Spleen (tissue), 11 donors: ENCODE measurements around the gene ATP2B2. TPM values are rescaled to one million over a fixed set of nuclear protein-coding genes. Genes with fewer than 3 reads are reported as not detected.
A peak's percentile ranks its signal among the peaks of the same experiment; 100 is the strongest.

Experiments used
- DNase-seq: peaks from one replicate; pipeline ENCODE4 v3.0.0-alpha.2; 2020
- H3K27ac ChIP-seq, 8 donors: fragments of 200-600 bp; sonication (generic) in 7 of 8; 1 replicate in 4 of 8; 2 replicates in 4 of 8; pipeline versions ENCODE4 v1.5.0 to v1.8.0; 2016 to 2021; ENCODE audit warnings: inconsistent platforms in 4 of 8, mild to moderate bottlenecking in 4 of 8, moderate library complexity in 1 of 8
- H3K27me3 ChIP-seq, 7 donors: fragments of 200-600 bp; sonication (generic) in 6 of 7; replicated peaks in 1 of 7; 1 replicate in 4 of 7; 2 replicates in 3 of 7; pipeline versions ENCODE4 v1.5.0 to v1.8.0; 2016 to 2021; ENCODE audit warnings: inconsistent platforms in 3 of 7, mild to moderate bottlenecking in 1 of 7
- H3K36me3 ChIP-seq, 6 donors: fragments of 200-600 bp; sonication (generic) in 5 of 6; 1 replicate in 4 of 6; 2 replicates in 2 of 6; pipeline versions ENCODE4 v1.5.0 to v1.8.0; 2016 to 2021; ENCODE audit warnings: inconsistent platforms in 2 of 6
- H3K4me1 ChIP-seq, 6 donors: fragments of 200-600 bp; sonication (generic) in 5 of 6; 1 replicate in 3 of 6; 2 replicates in 3 of 6; pipeline versions ENCODE4 v1.5.0 to v1.8.0; 2016 to 2021; ENCODE audit warnings: inconsistent platforms in 3 of 6
- H3K4me3 ChIP-seq, 8 donors: fragments of 200-600 bp; sonication (generic) in 7 of 8; 1 replicate in 4 of 8; 2 replicates in 4 of 8; pipeline versions ENCODE4 v1.5.0 to v1.8.0; 2016 to 2021; ENCODE audit warnings: inconsistent platforms in 4 of 8, mild to moderate bottlenecking in 4 of 8, moderate library complexity in 2 of 8
- H3K9me3 ChIP-seq, 8 donors: fragments of 200-600 bp; sonication (generic) in 7 of 8; 1 replicate in 4 of 8; 2 replicates in 4 of 8; pipeline versions ENCODE4 v1.5.0 to v1.8.0; 2016 to 2021; ENCODE audit warnings: inconsistent platforms in 4 of 8
- CTCF ChIP-seq, 11 experiments: fragments of 200-600 bp in 7 of 11; fragments of 450-650 bp in 4 of 11; sonication (generic) in 4 of 11; IDR thresholded peaks in 8 of 11; conservative IDR thresholded peaks in 3 of 11; 1 replicate in 7 of 11; 2 replicates in 4 of 11; pipeline versions ENCODE4 v1.4.0 to v1.8.0; 2016 to 2021; ENCODE audit warnings: antibody characterized with exemption in 11 of 11, inconsistent platforms in 4 of 11, mild to moderate bottlenecking in 1 of 11
- POLR2A ChIP-seq, 3 donors: fragments of 450-650 bp; IDR thresholded peaks; one replicate each; pipeline ENCODE4 v1.5.1; 2017; ENCODE audit warnings: antibody characterized with exemption in 3 of 3, mild to moderate bottlenecking in 1 of 3
- POLR2AphosphoS5 ChIP-seq, 3 donors: sonication (generic); formaldehyde crosslinking; IDR thresholded peaks; one replicate each; pipeline ENCODE4 v1.5.1; 2017; ENCODE audit warnings: antibody characterized with exemption in 3 of 3
- WGBS, 5 donors: extraction: QIAGEN DNeasy Blood & Tissue Kit in 3 of 5; methylation state at CpG; one replicate each; pipeline versions ENCODE4 v1.1.5 to v1.1.7; 2013 to 2018; 5-methylcytosine and 5-hydroxymethylcytosine counted together
- intact Hi-C: fragments of 100-400 bp; cut with DNase I; formaldehyde crosslinking; loops from one replicate; pipeline ENCODE4 v1.15.0; 2023; ENCODE audit warnings: low total_unique reads
- polyA plus RNA-seq, 3 donors: library from polyadenylated mRNA; stranded (reverse); fragments of 200-250 nt; gene quantifications; one replicate each; pipeline ENCODE4 v1.2.1, GENCODE V29; 2013
- total RNA-seq, 7 donors: library from RNA; depleted of rRNA in 3 of 7; stranded (reverse); fragments of >200 nt in 3 of 7; fragmentation: NEBNext Ultra II Directional in 4 of 7; extraction: Animal tissue kit (Norgen Biotek cat#: 25700) in 4 of 7; gene quantifications; one replicate each; pipeline versions ENCODE4 v1.1.0 to v1.2.1, GENCODE V29; 2016 to 2021
- donor health status: healthy with polysubstance abuse.
- donor health status: DM: no; HTN: no; CAD: no; lungs with moderate emphysema.
- donor health status: DM: no; HTN: no; CAD: no.
- donor health status: Bipolar disorder and iron deficiency.
- donor health status: healthy.
- donor health status: DM: no; HTN: no; CAD: no.
- donor health status: DM: yes; HTN: yes; CAD: no.

The ATP2B2 gene
- total and polyA plus RNA-seq, 10 donors, result 0.02 to 1.5 (median 0.24) TPM; not detected in 2

GRCh38 chr3:10396931-10397330 is 108.5 kb downstream of the ATP2B2 start:
- peak; percentile 63 for DNase-seq
- Histone ChIP-seq H3K27ac (no peak overlapping the region), H3K4me1 (peaks cover 15 to 28% (median 19%) of the 10 kb centered on the region in 6 donors), H3K36me3 (no peaks in the 10 kb centered on the region), H3K9me3 (no peaks in the 10 kb centered on the region), H3K4me3 (no peak overlapping the region), H3K27me3 (no peaks in the 10 kb centered on the region)
- WGBS, 5 donors, result 82 to 100% (median 88%) methylated on average over 3 to 4 of the region's 4 CpGs
- intact Hi-C loops, result no loop called here
- TF ChIP-seq POLR2A (IDR thresholded peaks at IDR 0.05) (no peak), POLR2AphosphoS5 (IDR thresholded peaks at IDR 0.05) (no peak), CTCF (IDR thresholded peaks at IDR 0.05 in 8 of 11, conservative IDR thresholded peaks at IDR 0.05 in 3 of 11) (no peak)

- TF ChIP-seq CTCF (IDR thresholded peaks at IDR 0.05 in 8 of 11, conservative IDR thresholded peaks at IDR 0.05 in 3 of 11) (no peak), POLR2AphosphoS5 (IDR thresholded peaks at IDR 0.05) (no peak), POLR2A (IDR thresholded peaks at IDR 0.05) (no peak)
- no peaks in the 10 kb centered on the region for H3K9me3 ChIP-seq
- peak overlapping the region in 2 of 8 donors; percentile 3 to 47 for H3K27ac ChIP-seq
- no peak overlapping the region for H3K4me3 ChIP-seq
- peaks cover 15 to 35% (median 19%) of the 10 kb centered on the region in 6 donors for H3K4me1 ChIP-seq
- H3K27me3 ChIP-seq, result no peaks in the 10 kb centered on the region
- intact Hi-C loops, result no loop called here
- peak; percentile 69 for DNase-seq
- 66 to 77% (median 73%) methylated on average over 3 to 4 of the region's 4 CpGs for WGBS, 5 donors
- H3K36me3 ChIP-seq, result no peaks in the 10 kb centered on the region
These were observed 109.3 kb downstream of the ATP2B2 start for GRCh38 chr3:10396083-10396482.

- H3K36me3 ChIP-seq, result no peaks in the 10 kb centered on the region
- intact Hi-C loops, result no loop called here
- WGBS, 5 donors, result 29 to 40% (median 35%) methylated on average over 4 of the region's 4 CpGs
- DNase-seq, result peak; percentile 82
- peaks cover 15 to 39% (median 23%) of the 10 kb centered on the region in 6 donors for H3K4me1 ChIP-seq
- H3K4me3 ChIP-seq, result no peak overlapping the region
- TF ChIP-seq POLR2AphosphoS5 (IDR thresholded peaks at IDR 0.05) (no peak), POLR2A (IDR thresholded peaks at IDR 0.05) (no peak), CTCF (IDR thresholded peaks at IDR 0.05 in 8 of 11, conservative IDR thresholded peaks at IDR 0.05 in 3 of 11) (no peak)
- H3K27ac ChIP-seq, result peak overlapping the region in 2 of 8 donors; percentile 3 to 47
- H3K9me3 ChIP-seq, result no peaks in the 10 kb centered on the region
- H3K27me3 ChIP-seq, result no peaks in the 10 kb centered on the region
These were observed 109.7 kb downstream of the ATP2B2 start for GRCh38 chr3:10395671-10396070.

GRCh38 chr3:10395196-10395595 is 110.2 kb downstream of the ATP2B2 start:
- WGBS, 5 donors, result 67 to 78% (median 72%) methylated on average over 7 of the region's 7 CpGs
- DNase-seq, result no peak
- TF ChIP-seq POLR2AphosphoS5 (IDR thresholded peaks at IDR 0.05) (no peak), POLR2A (IDR thresholded peaks at IDR 0.05) (no peak), CTCF (IDR thresholded peaks at IDR 0.05 in 8 of 11, conservative IDR thresholded peaks at IDR 0.05 in 3 of 11) (no peak)

More at GRCh38 chr3:10395196-10395595, 110.2 kb downstream of the ATP2B2 start:
- H3K27ac ChIP-seq, result no peak overlapping the region
- no peak overlapping the region for H3K4me3 ChIP-seq
- H3K36me3 ChIP-seq, result no peaks in the 10 kb centered on the region
- intact Hi-C loops, result no loop called here
- H3K9me3 ChIP-seq, result no peaks in the 10 kb centered on the region
- H3K27me3 ChIP-seq, result no peaks in the 10 kb centered on the region
- H3K4me1 ChIP-seq, result peaks cover 15 to 44% (median 25%) of the 10 kb centered on the region in 6 donors
